ENCODE measurements around the gene RBMXL2. TPM values are rescaled to one million over a fixed set of nuclear protein-coding genes. Genes with fewer than 3 reads are reported as not detected.

Gene RBMXL2
- polyA plus RNA-seq (not detected in 3 replicates), polyA minus RNA-seq (not detected in 3 replicates)
- not detected for polyA plus RNA-seq (2011; ENCODE audit: low read depth)
- polyA plus RNA-seq (2011; cell fraction: cytosol; rRNA removed), result not detected in 2 replicates
- not detected in 2 replicates for polyA plus RNA-seq (2011; cell fraction: nucleus; rRNA removed)
- polyA plus RNA-seq (2012; ENCODE audit: low replicate concordance), result not detected in 2 replicates
- not detected for polyA minus RNA-seq (2011; cell fraction: cytosol; rRNA and poly(A)+ RNA removed)
- not detected in 2 replicates for polyA minus RNA-seq (2011; cell fraction: nucleus; rRNA and poly(A)+ RNA removed)

DNA sequence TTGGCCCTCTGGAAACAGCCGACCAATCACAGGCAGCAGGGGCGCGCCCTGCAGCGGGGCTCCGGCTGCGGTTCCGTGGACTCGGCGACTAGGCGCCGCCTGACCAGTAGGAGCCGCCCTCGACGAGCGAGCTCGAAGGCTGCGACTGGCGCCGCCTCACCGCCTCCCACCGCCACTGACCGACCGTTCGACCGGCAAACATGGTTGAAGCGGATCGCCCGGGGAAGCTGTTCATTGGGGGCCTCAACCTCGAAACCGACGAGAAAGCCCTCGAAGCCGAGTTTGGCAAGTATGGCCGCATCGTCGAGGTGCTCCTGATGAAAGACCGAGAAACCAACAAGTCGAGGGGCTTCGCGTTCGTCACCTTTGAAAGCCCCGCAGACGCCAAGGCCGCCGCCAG is at the start of gene RBMXL2:
TSS of gene RBMXL2 (plus strand) at position 78 of the 400 bp plus-strand sequence. CDS start at position 201, 123 bp downstream.
- FAIRE-seq (no peak), DNase-seq (ENCODE audit: low read depth, low spot score) (no peak)
- Histone ChIP-seq H3K27ac (ENCODE audit: control insufficient read depth, insufficient read depth, low read length) (no peak within 1 kb of the TSS), H3K9ac (ENCODE audit: control insufficient read depth, extremely low read depth, insufficient read depth, low read length) (no peak within 1 kb of the TSS), H3K36me3 (ENCODE audit: control insufficient read depth in 2 of 2, extremely low read depth in 1 of 2, insufficient read depth in 2 of 2, low read length in 2 of 2) (no peaks in the 10 kb centered on the region), H3K27me3 (ENCODE audit: control insufficient read depth, extremely low read depth, insufficient read depth, low read length) (peaks cover 4% of the 10 kb centered on the region), H3K9me3 (ENCODE audit: control insufficient read depth, low read depth, low read length) (no peaks in the 10 kb centered on the region), H3K4me3 (ENCODE audit: control insufficient read depth in 2 of 3, extremely low read depth in 1 of 3, insufficient read depth in 2 of 3, low read depth in 1 of 3, low read length in 3 of 3) (no peak within 1 kb of the TSS), H3K4me2 (ENCODE audit: control insufficient read depth, extremely low read depth, insufficient read depth, low read depth, low read length) (no peak within 1 kb of the TSS), H2AFZ (ENCODE audit: control insufficient read depth, low read length) (no peak within 1 kb of the TSS), H3K4me1 (ENCODE audit: control insufficient read depth, extremely low read depth, insufficient read depth, low read length) (no peaks in the 10 kb centered on the region), H3K9me1 (ENCODE audit: control insufficient read depth, extremely low read depth, insufficient read depth, low read length) (no peaks in the 10 kb centered on the region), H4K20me1 (ENCODE audit: control insufficient read depth, extremely low read depth, insufficient read depth, low read length) (no peaks in the 10 kb centered on the region), H3K79me2 (ENCODE audit: control insufficient read depth, insufficient read depth, low read length) (no peaks in the 10 kb centered on the region)
- dilution Hi-C loops (cut with MboI; ENCODE audit: extremely low pct_ligation_motif_present, low sequenced_read_pairs), result no loop called here
- TF ChIP-seq, protein P1, sequence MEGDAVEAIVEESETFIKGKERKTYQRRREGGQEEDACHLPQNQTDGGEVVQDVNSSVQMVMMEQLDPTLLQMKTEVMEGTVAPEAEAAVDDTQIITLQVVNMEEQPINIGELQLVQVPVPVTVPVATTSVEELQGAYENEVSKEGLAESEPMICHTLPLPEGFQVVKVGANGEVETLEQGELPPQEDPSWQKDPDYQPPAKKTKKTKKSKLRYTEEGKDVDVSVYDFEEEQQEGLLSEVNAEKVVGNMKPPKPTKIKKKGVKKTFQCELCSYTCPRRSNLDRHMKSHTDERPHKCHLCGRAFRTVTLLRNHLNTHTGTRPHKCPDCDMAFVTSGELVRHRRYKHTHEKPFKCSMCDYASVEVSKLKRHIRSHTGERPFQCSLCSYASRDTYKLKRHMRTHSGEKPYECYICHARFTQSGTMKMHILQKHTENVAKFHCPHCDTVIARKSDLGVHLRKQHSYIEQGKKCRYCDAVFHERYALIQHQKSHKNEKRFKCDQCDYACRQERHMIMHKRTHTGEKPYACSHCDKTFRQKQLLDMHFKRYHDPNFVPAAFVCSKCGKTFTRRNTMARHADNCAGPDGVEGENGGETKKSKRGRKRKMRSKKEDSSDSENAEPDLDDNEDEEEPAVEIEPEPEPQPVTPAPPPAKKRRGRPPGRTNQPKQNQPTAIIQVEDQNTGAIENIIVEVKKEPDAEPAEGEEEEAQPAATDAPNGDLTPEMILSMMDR (optimal IDR thresholded peaks at IDR 0.05 in 1 of 3, IDR thresholded peaks at IDR 0.05 in 1 of 3, conservative IDR thresholded peaks at IDR 0.05 in 1 of 3; ENCODE audit: extremely low read depth in 1 of 3, insufficient read depth in 2 of 3, low read length in 3 of 3), result no peak
- TF ChIP-seq EZH2 (IDR thresholded peaks at IDR 0.05; ENCODE audit: low read length), result no peak

DNA sequence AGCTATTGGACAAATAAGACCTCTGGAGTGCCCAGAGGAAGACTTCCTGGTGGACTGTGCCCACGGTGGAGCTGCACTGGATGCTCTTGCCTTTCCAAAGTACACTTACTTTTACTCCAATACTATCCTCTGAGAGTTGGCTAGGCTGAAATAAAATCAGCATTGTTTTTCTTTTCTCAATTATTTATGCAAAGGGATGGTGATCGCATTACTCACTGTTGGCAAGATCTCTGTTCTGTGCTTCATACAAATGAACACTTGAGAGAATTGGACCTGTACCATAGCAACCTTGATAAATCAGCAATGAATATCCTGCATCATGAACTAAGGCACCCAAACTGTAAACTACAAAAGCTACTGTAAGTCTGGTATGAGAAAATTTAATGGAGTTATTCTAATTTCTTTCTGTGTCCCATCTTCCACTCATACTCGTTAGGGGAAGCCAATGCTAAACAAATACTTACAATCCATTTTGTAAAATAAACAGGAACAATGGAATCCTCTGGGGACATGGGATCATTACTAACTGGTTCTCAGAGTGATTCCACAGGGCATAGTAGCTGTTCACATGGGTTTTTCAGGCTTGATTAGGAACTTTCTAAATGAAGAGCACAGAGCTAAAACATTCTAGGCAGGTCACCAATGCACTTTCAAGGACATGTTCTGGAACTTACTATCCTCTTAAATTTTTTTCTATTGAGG is 42.2 kb upstream of the RBMXL2 start:
- no peak overlapping the region for H3K9ac ChIP-seq (ENCODE audit: control insufficient read depth, extremely low read depth, insufficient read depth, low read length)
- H3K36me3 ChIP-seq (ENCODE audit: control insufficient read depth in 2 of 2, extremely low read depth in 1 of 2, insufficient read depth in 2 of 2, low read length in 2 of 2), result no peaks in the 10 kb centered on the region
- H3K27ac ChIP-seq (ENCODE audit: control insufficient read depth, insufficient read depth, low read length), result no peak overlapping the region
- H3K4me2 ChIP-seq (ENCODE audit: control insufficient read depth, extremely low read depth, insufficient read depth, low read depth, low read length), result no peak overlapping the region
- H3K27me3 ChIP-seq (ENCODE audit: control insufficient read depth, extremely low read depth, insufficient read depth, low read length), result no peaks in the 10 kb centered on the region
- no peaks in the 10 kb centered on the region for H3K4me1 ChIP-seq (ENCODE audit: control insufficient read depth, extremely low read depth, insufficient read depth, low read length)
- no peak overlapping the region for H2AFZ ChIP-seq (ENCODE audit: control insufficient read depth, low read length)
- H3K9me3 ChIP-seq (ENCODE audit: control insufficient read depth, low read depth, low read length), result no peaks in the 10 kb centered on the region
- DNase-seq (ENCODE audit: low read depth, low spot score) (no peak), FAIRE-seq (no peak)
- dilution Hi-C loops (cut with MboI; ENCODE audit: extremely low pct_ligation_motif_present, low sequenced_read_pairs), result no loop called here
- no peaks in the 10 kb centered on the region for H3K9me1 ChIP-seq (ENCODE audit: control insufficient read depth, extremely low read depth, insufficient read depth, low read length)
- no peak for TF ChIP-seq EZH2 (IDR thresholded peaks at IDR 0.05; ENCODE audit: low read length)
- TF ChIP-seq, protein P1 (optimal IDR thresholded peaks at IDR 0.05 in 1 of 3, IDR thresholded peaks at IDR 0.05 in 1 of 3, conservative IDR thresholded peaks at IDR 0.05 in 1 of 3; ENCODE audit: extremely low read depth in 1 of 3, insufficient read depth in 2 of 3, low read length in 3 of 3), result no peak
- no peaks in the 10 kb centered on the region for H3K79me2 ChIP-seq (ENCODE audit: control insufficient read depth, insufficient read depth, low read length)
- H3K4me3 ChIP-seq (ENCODE audit: control insufficient read depth in 2 of 3, extremely low read depth in 1 of 3, insufficient read depth in 2 of 3, low read depth in 1 of 3, low read length in 3 of 3), result no peak overlapping the region
- H4K20me1 ChIP-seq (ENCODE audit: control insufficient read depth, extremely low read depth, insufficient read depth, low read length), result no peaks in the 10 kb centered on the region
